Retinal pigment epithelial cell (primary cell): ENCODE measurements around the gene SUFU.

Source experiments
- DNase-seq: peaks from one replicate; pipeline ENCODE4 v3.0.0-alpha.2; 2010; ENCODE audit warnings: low read depth
- H3K4me3 ChIP-seq: 2 replicates; pipeline ENCODE4 v1.5.1; 2011; ENCODE audit warnings: mild to moderate bottlenecking, low read length, control low read depth, moderate library complexity
- TF ChIP-seq, protein P1 (sequence below): conservative IDR thresholded peaks from 2 replicates; pipeline ENCODE4 v1.5.1; 2011; ENCODE audit warnings: low read depth, low read length, control low read depth, inconsistent platforms

The SUFU gene

DNA sequence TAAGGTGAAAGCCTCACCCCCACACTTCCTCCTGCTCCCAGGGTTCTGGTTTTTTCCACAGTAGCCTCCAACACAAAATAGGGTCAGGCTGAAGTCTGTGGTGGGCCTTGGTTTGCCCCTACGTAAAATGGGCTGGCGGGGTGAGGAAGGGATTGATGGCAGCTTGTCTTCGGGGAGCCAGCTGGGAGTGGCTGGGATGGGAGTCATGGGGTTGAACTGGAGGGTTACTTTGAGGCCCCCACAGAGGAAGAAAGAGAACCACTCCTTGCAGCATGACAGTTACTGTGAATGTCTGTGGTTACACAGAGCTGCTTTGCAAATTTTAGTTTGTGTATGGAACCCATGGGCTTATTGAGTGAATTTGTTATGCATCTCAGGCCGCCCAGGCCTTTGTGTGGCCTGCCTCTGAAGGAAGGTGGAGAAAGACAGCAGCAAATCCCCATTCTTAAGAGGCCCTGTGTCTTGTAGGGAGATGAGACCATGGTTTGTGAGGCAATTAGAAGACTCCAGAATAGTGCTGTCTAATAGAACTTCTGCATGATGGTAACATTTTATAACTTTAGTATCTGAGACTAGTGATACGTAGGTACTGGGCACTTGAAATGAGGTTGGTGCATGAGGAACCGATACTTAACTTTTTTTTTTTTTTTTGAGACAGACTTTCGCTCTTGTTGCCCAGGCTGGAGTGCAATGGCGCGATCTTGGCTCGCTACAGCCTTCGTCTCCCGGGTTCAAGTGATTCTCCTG is 148.6 kb downstream of the SUFU start:
- no peak overlapping the region for H3K4me3 ChIP-seq
- TF ChIP-seq, protein P1, sequence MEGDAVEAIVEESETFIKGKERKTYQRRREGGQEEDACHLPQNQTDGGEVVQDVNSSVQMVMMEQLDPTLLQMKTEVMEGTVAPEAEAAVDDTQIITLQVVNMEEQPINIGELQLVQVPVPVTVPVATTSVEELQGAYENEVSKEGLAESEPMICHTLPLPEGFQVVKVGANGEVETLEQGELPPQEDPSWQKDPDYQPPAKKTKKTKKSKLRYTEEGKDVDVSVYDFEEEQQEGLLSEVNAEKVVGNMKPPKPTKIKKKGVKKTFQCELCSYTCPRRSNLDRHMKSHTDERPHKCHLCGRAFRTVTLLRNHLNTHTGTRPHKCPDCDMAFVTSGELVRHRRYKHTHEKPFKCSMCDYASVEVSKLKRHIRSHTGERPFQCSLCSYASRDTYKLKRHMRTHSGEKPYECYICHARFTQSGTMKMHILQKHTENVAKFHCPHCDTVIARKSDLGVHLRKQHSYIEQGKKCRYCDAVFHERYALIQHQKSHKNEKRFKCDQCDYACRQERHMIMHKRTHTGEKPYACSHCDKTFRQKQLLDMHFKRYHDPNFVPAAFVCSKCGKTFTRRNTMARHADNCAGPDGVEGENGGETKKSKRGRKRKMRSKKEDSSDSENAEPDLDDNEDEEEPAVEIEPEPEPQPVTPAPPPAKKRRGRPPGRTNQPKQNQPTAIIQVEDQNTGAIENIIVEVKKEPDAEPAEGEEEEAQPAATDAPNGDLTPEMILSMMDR = no peak
- DNase-seq = no peak

DNA sequence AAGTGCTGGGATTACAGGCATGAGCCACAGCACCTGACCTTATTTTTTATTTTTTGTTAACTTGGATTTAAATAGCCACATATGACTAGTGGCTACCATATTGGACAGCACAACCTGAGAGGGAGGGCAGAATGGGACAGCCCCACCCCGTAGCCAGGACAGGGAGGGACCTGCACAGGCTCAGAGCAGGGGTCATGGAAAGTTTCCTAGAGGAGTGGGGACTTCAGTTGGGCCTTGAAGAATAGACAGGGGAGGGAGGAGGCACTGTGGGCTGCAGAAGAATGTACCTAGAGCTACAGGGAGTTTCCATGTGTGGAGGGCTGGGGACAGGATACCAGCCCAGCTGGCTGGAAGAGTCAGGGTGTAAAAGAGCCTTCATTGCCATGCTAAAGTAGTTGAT is 149.3 kb downstream of the SUFU start:
- TF ChIP-seq, protein P1 = no peak
- H3K4me3 ChIP-seq = no peak overlapping the region
- no peak for DNase-seq

DNA sequence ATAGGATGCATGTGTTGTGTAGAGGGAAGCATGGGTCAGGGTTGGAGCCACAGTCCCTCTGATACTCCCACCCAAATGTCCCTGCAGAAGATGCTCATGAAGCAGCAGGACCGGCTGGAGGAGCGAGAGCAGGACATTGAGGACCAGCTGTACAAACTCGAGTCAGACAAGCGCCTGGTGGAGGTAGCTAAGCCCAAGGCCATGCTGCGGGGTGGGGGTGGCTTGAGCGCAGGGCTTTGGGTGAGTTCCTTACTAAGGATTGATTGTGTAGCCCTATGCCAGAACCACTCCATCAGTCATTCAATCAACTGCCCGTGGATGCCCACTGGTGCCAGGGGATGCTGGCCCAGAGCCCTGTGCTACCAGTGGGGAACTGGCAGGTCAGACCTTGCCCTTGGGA is 150.8 kb downstream of the SUFU start:
- no peak for DNase-seq
- TF ChIP-seq, protein P1 = no peak
- H3K4me3 ChIP-seq = no peak overlapping the region

DNA sequence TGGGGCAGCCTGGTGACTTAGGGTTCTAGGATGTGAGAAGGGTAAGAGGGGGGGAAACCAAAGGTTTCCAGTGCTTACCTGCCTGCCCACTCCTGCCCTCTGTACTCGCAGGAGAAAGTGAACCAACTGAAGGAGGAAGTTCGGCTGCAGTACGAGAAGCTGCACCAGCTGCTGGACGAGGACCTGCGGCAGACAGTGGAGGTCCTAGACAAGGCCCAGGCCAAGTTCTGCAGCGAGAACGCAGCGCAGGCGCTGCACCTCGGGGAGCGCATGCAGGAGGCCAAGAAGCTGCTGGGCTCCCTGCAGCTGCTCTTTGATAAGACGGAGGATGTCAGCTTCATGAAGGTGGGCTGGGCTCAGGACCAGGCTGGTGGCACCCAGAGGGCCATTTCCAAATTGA is 151.2 kb downstream of the SUFU start:
- TF ChIP-seq, protein P1 = no peak
- no peak for DNase-seq
- no peak overlapping the region for H3K4me3 ChIP-seq

DNA sequence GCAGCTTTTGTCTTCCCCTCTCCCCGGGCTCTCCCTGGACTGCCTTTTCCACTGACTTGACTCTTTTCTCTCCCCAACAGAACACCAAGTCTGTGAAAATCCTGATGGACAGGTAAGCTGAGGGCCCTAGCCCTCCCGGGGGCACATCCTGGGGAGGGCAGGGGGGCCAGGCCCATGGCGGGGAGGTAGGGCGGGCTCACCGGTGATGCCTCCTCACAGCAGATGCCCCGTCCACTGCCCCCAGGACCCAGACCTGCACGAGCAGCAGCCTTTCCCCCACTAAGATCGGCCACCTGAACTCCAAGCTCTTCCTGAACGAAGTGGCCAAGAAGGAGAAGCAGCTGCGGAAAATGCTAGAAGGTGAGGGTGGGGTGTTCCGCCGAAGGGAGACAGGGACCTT is 152.3 kb downstream of the SUFU start:
- DNase-seq = no peak
- TF ChIP-seq, protein P1 = no peak

DNA sequence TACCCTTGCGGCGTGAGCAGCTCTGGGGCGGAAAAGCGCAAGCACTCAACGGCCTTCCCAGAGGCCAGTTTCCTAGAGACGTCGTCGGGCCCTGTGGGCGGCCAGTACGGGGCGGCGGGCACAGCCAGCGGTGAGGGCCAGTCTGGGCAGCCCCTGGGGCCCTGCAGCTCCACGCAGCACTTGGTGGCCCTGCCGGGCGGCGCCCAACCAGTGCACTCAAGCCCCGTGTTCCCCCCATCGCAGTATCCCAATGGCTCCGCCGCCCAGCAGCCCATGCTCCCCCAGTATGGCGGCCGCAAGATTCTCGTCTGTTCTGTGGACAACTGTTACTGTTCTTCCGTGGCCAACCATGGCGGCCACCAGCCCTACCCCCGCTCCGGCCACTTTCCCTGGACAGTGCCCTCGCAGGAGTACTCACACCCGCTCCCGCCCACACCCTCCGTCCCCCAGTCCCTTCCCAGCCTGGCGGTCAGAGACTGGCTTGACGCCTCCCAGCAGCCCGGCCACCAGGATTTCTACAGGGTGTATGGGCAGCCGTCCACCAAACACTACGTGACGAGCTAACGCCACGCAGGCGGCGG is 153.1 kb downstream of the SUFU start:
- TF ChIP-seq, protein P1 = no peak
- H3K4me3 ChIP-seq = no peak overlapping the region
- no peak for DNase-seq

More for the DNA sequence above, 152.3 kb downstream of the SUFU start:
- H3K4me3 ChIP-seq = no peak overlapping the region

DNA sequence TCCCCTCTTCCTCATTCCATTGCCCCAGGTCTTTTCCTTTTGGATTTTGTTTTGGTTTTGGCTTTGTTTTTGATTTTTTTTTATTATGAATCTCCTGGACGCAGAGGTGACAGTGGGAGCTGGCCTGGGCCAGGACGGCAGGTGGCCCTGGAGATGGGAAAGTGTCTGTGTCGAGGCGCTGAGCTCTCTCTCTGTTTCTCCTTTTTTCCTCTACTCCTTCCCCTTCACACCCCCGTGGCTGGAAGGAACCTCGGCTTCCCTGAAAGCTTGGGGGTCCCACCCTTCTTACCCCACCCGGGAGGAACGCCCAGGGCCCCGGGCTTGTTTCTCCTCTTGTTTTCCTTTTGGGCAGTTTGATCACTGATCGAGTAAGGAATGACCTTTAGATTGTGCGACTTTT is 153.7 kb downstream of the SUFU start:
- TF ChIP-seq, protein P1 = no peak
- no peak for DNase-seq
- no peak overlapping the region for H3K4me3 ChIP-seq
